ENCODE measurements around the gene CALCOCO1.
"Not testable (repeated sequence)": the region's sequence is repeated elsewhere in the genome, so short reads cannot be mapped to it uniquely, and the experiment has no call there.

CALCOCO1 gene

GRCh38 chr12:53727310-53728041, at the start of gene CALCOCO1:
TSS of gene CALCOCO1 (minus strand) at chr12:53727452. CDS start at chr12:53725242, 2,210 bp downstream.
- H3K9me3 ChIP-seq (ENCODE audit: control insufficient read depth in 1 of 2, low read length in 2 of 2), result no peaks in the 10 kb centered on the region

GRCh38 chr12:53776872-53777271, 49.6 kb upstream of the CALCOCO1 start:
- no peak overlapping the region for H3K9ac ChIP-seq (ENCODE audit: low read depth in 1 of 2, low read length in 2 of 2)
- no peak overlapping the region for H3K27ac ChIP-seq (ENCODE audit: low read depth, low read length)
- no peaks in the 10 kb centered on the region for H3K36me3 ChIP-seq (ENCODE audit: control insufficient read depth in 1 of 2, insufficient read depth in 2 of 2, low read length in 2 of 2)
- no peaks in the 10 kb centered on the region for H3K9me3 ChIP-seq (ENCODE audit: control insufficient read depth in 1 of 2, low read length in 2 of 2)
- no peak overlapping the region for H3K4me3 ChIP-seq (ENCODE audit: low read depth in 1 of 2, low read length in 2 of 2)
- peaks cover 24 to 49% of the 10 kb centered on the region in 2 donors for H3K27me3 ChIP-seq (ENCODE audit: control insufficient read depth in 1 of 2, insufficient read depth in 2 of 2, low read length in 2 of 2)
- peaks cover 0 to 5% of the 10 kb centered on the region in 2 donors for H3K4me1 ChIP-seq (ENCODE audit: control insufficient read depth in 1 of 2, insufficient read depth in 2 of 2, low read length in 2 of 2)

More at GRCh38 chr12:53727310-53728041, at the start of gene CALCOCO1:
- Histone ChIP-seq H3K27ac (ENCODE audit: low read depth, low read length) (no peak within 1 kb of the TSS), H3K4me3 (ENCODE audit: low read depth in 1 of 2, low read length in 2 of 2) (peak within 1 kb of the TSS; percentile 97 to 99), H3K4me1 (ENCODE audit: control insufficient read depth in 1 of 2, insufficient read depth in 2 of 2, low read length in 2 of 2) (peaks cover 15 to 18% of the 10 kb centered on the region in 2 donors), H3K9ac (ENCODE audit: low read depth in 1 of 2, low read length in 2 of 2) (peak within 1 kb of the TSS; percentile 83 to 92), H3K27me3 (ENCODE audit: control insufficient read depth in 1 of 2, insufficient read depth in 2 of 2, low read length in 2 of 2) (no peaks in the 10 kb centered on the region), H3K36me3 (ENCODE audit: control insufficient read depth in 1 of 2, insufficient read depth in 2 of 2, low read length in 2 of 2) (peaks cover 10 to 22% of the 10 kb centered on the region in 2 donors)

- H3K4me1 ChIP-seq (ENCODE audit: control insufficient read depth in 1 of 2, insufficient read depth in 2 of 2, low read length in 2 of 2), result peaks cover 0 to 5% of the 10 kb centered on the region in 2 donors
- H3K9me3 ChIP-seq (ENCODE audit: control insufficient read depth in 1 of 2, low read length in 2 of 2), result no peaks in the 10 kb centered on the region
- H3K4me3 ChIP-seq (ENCODE audit: low read depth in 1 of 2, low read length in 2 of 2), result no peak overlapping the region
- peaks cover 18 to 38% of the 10 kb centered on the region in 2 donors for H3K27me3 ChIP-seq (ENCODE audit: control insufficient read depth in 1 of 2, insufficient read depth in 2 of 2, low read length in 2 of 2)
- no peak overlapping the region for H3K9ac ChIP-seq (ENCODE audit: low read depth in 1 of 2, low read length in 2 of 2)
- H3K36me3 ChIP-seq (ENCODE audit: control insufficient read depth in 1 of 2, insufficient read depth in 2 of 2, low read length in 2 of 2), result no peaks in the 10 kb centered on the region
- H3K27ac ChIP-seq (ENCODE audit: low read depth, low read length), result no peak overlapping the region
Observed at GRCh38 chr12:53775478-53776145, 48.4 kb upstream of the CALCOCO1 start.

GRCh38 chr12:53770281-53770680, 43.0 kb upstream of the CALCOCO1 start:
- H3K36me3 ChIP-seq (ENCODE audit: control insufficient read depth in 1 of 2, insufficient read depth in 2 of 2, low read length in 2 of 2), result no peaks in the 10 kb centered on the region
- no peak overlapping the region for H3K27ac ChIP-seq (ENCODE audit: low read depth, low read length)
- H3K4me1 ChIP-seq (ENCODE audit: control insufficient read depth in 1 of 2, insufficient read depth in 2 of 2, low read length in 2 of 2), result no peaks in the 10 kb centered on the region
- H3K9me3 ChIP-seq (ENCODE audit: control insufficient read depth in 1 of 2, low read length in 2 of 2), result no peaks in the 10 kb centered on the region
- no peak overlapping the region for H3K4me3 ChIP-seq (ENCODE audit: low read depth in 1 of 2, low read length in 2 of 2)
- no peak overlapping the region for H3K9ac ChIP-seq (ENCODE audit: low read depth in 1 of 2, low read length in 2 of 2)
- H3K27me3 ChIP-seq (ENCODE audit: control insufficient read depth in 1 of 2, insufficient read depth in 2 of 2, low read length in 2 of 2), result peaks cover 22 to 49% of the 10 kb centered on the region in 2 donors

GRCh38 chr12:53768976-53769375, 41.7 kb upstream of the CALCOCO1 start:
- Histone ChIP-seq H3K4me1 (ENCODE audit: control insufficient read depth in 1 of 2, insufficient read depth in 2 of 2, low read length in 2 of 2) (no peaks in the 10 kb centered on the region), H3K36me3 (ENCODE audit: control insufficient read depth in 1 of 2, insufficient read depth in 2 of 2, low read length in 2 of 2) (no peaks in the 10 kb centered on the region), H3K27me3 (ENCODE audit: control insufficient read depth in 1 of 2, insufficient read depth in 2 of 2, low read length in 2 of 2) (peaks cover 22 to 46% of the 10 kb centered on the region in 2 donors), H3K4me3 (ENCODE audit: low read depth in 1 of 2, low read length in 2 of 2) (no peak overlapping the region), H3K27ac (ENCODE audit: low read depth, low read length) (no peak overlapping the region), H3K9me3 (ENCODE audit: control insufficient read depth in 1 of 2, low read length in 2 of 2) (no peaks in the 10 kb centered on the region), H3K9ac (ENCODE audit: low read depth in 1 of 2, low read length in 2 of 2) (no peak overlapping the region)

GRCh38 chr12:53766881-53767280, 39.6 kb upstream of the CALCOCO1 start:
- H3K36me3 ChIP-seq (ENCODE audit: control insufficient read depth in 1 of 2, insufficient read depth in 2 of 2, low read length in 2 of 2), result no peaks in the 10 kb centered on the region
- peaks cover 32 to 54% of the 10 kb centered on the region in 2 donors for H3K27me3 ChIP-seq (ENCODE audit: control insufficient read depth in 1 of 2, insufficient read depth in 2 of 2, low read length in 2 of 2)
- no peaks in the 10 kb centered on the region for H3K4me1 ChIP-seq (ENCODE audit: control insufficient read depth in 1 of 2, insufficient read depth in 2 of 2, low read length in 2 of 2)
- H3K9ac ChIP-seq (ENCODE audit: low read depth in 1 of 2, low read length in 2 of 2), result no peak overlapping the region
- no peaks in the 10 kb centered on the region for H3K9me3 ChIP-seq (ENCODE audit: control insufficient read depth in 1 of 2, low read length in 2 of 2)
- no peak overlapping the region for H3K27ac ChIP-seq (ENCODE audit: low read depth, low read length)
- H3K4me3 ChIP-seq (ENCODE audit: low read depth in 1 of 2, low read length in 2 of 2), result no peak overlapping the region

- Histone ChIP-seq H3K9ac (ENCODE audit: low read depth in 1 of 2, low read length in 2 of 2) (no peak overlapping the region), H3K4me3 (ENCODE audit: low read depth in 1 of 2, low read length in 2 of 2) (no peak overlapping the region), H3K36me3 (ENCODE audit: control insufficient read depth in 1 of 2, insufficient read depth in 2 of 2, low read length in 2 of 2) (no peaks in the 10 kb centered on the region), H3K4me1 (ENCODE audit: control insufficient read depth in 1 of 2, insufficient read depth in 2 of 2, low read length in 2 of 2) (no peaks in the 10 kb centered on the region), H3K27ac (ENCODE audit: low read depth, low read length) (no peak overlapping the region), H3K27me3 (ENCODE audit: control insufficient read depth in 1 of 2, insufficient read depth in 2 of 2, low read length in 2 of 2) (peaks cover 38 to 60% of the 10 kb centered on the region in 2 donors), H3K9me3 (ENCODE audit: control insufficient read depth in 1 of 2, low read length in 2 of 2) (no peaks in the 10 kb centered on the region)
Observed at GRCh38 chr12:53765891-53766290, 38.6 kb upstream of the CALCOCO1 start.

- Histone ChIP-seq H3K4me3 (ENCODE audit: low read depth in 1 of 2, low read length in 2 of 2) (no peak overlapping the region), H3K4me1 (ENCODE audit: control insufficient read depth in 1 of 2, insufficient read depth in 2 of 2, low read length in 2 of 2) (no peaks in the 10 kb centered on the region), H3K27me3 (ENCODE audit: control insufficient read depth in 1 of 2, insufficient read depth in 2 of 2, low read length in 2 of 2) (peaks cover 40 to 56% of the 10 kb centered on the region in 2 donors)
Observed at GRCh38 chr12:53764615-53765014, 37.4 kb upstream of the CALCOCO1 start.

GRCh38 chr12:53762793-53763192, 35.5 kb upstream of the CALCOCO1 start:
- H3K36me3 ChIP-seq (ENCODE audit: control insufficient read depth in 1 of 2, insufficient read depth in 2 of 2, low read length in 2 of 2); H3K4me1 ChIP-seq (ENCODE audit: control insufficient read depth in 1 of 2, insufficient read depth in 2 of 2, low read length in 2 of 2); H3K9me3 ChIP-seq (ENCODE audit: control insufficient read depth in 1 of 2, low read length in 2 of 2); H3K27ac ChIP-seq (ENCODE audit: low read depth, low read length); H3K9ac ChIP-seq (ENCODE audit: low read depth in 1 of 2, low read length in 2 of 2); H3K4me3 ChIP-seq (ENCODE audit: low read depth in 1 of 2, low read length in 2 of 2): not testable (repeated sequence)
- peaks cover 54 to 63% of the 10 kb centered on the region in 2 donors for H3K27me3 ChIP-seq (ENCODE audit: control insufficient read depth in 1 of 2, insufficient read depth in 2 of 2, low read length in 2 of 2)

More at GRCh38 chr12:53764615-53765014, 37.4 kb upstream of the CALCOCO1 start:
- no peaks in the 10 kb centered on the region for H3K9me3 ChIP-seq (ENCODE audit: control insufficient read depth in 1 of 2, low read length in 2 of 2)
- H3K27ac ChIP-seq (ENCODE audit: low read depth, low read length), result no peak overlapping the region
- H3K9ac ChIP-seq (ENCODE audit: low read depth in 1 of 2, low read length in 2 of 2), result no peak overlapping the region
- no peaks in the 10 kb centered on the region for H3K36me3 ChIP-seq (ENCODE audit: control insufficient read depth in 1 of 2, insufficient read depth in 2 of 2, low read length in 2 of 2)

- peaks cover 55 to 62% of the 10 kb centered on the region in 2 donors for H3K27me3 ChIP-seq (ENCODE audit: control insufficient read depth in 1 of 2, insufficient read depth in 2 of 2, low read length in 2 of 2)
Observed at GRCh38 chr12:53761306-53761705, 34.1 kb upstream of the CALCOCO1 start.

More at GRCh38 chr12:53761306-53761705, 34.1 kb upstream of the CALCOCO1 start:
- no peaks in the 10 kb centered on the region for H3K36me3 ChIP-seq (ENCODE audit: control insufficient read depth in 1 of 2, insufficient read depth in 2 of 2, low read length in 2 of 2)
- no peak overlapping the region for H3K27ac ChIP-seq (ENCODE audit: low read depth, low read length)
- H3K4me3 ChIP-seq (ENCODE audit: low read depth in 1 of 2, low read length in 2 of 2), result no peak overlapping the region
- H3K9me3 ChIP-seq (ENCODE audit: control insufficient read depth in 1 of 2, low read length in 2 of 2), result no peaks in the 10 kb centered on the region
- H3K4me1 ChIP-seq (ENCODE audit: control insufficient read depth in 1 of 2, insufficient read depth in 2 of 2, low read length in 2 of 2), result no peaks in the 10 kb centered on the region
- no peak overlapping the region for H3K9ac ChIP-seq (ENCODE audit: low read depth in 1 of 2, low read length in 2 of 2)

Data from duodenal mucosa (tissue), 2 donors.